HG03575 (cell line): Measurements from ENCODE around the gene NTHL1.

Source experiments
- ATAC-seq: cut with Tn5 transposase; IDR thresholded peaks from one replicate; pipeline ENCODE4 v1.9.1; 2021; ENCODE audit not compliant: unreplicated experiment, insufficient number of reproducible peaks, low FRiP score; ENCODE audit errors: extremely low read depth

NTHL1 gene

DNA sequence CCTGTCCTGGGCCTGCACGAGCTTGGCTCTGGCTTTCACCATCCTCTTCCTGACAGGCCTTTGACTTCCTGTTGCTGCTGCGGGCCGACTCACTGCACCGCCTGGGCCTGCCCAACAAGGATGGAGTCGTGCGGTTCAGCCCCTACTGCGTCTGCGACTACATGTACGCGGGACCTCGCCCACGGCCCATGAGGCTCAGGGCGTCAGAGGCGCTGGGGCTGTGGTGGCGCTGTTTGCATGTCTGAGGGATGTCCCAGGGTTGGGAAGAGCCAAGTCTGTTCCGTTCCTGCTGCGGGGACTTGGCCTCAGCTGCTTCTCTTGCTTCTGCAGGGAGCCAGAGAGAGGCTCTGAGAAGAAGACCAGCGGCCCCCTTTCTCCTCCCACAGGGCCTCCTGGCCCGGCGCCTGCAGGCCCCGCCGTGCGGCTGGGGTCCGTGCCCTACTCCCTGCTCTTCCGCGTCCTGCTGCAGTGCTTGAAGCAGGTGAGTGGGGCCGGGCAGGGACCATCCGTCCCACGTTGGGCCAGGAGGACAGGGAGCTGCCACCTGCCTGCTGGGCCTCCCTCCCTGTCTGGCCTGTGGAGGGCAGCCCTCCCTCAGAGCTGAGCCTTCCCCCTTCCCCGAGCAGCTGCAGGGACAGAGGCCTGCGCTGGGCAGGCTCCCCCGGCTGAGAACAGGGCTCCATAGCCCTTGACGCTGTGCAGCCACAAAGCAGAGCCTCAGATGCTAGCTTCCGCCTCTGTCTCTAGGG is 24.0 kb upstream of the NTHL1 start:
- no peak for ATAC-seq

- no peak for ATAC-seq
Observed at GRCh38 chr16:2070576-2071453, 23.2 kb upstream of the NTHL1 start.

DNA sequence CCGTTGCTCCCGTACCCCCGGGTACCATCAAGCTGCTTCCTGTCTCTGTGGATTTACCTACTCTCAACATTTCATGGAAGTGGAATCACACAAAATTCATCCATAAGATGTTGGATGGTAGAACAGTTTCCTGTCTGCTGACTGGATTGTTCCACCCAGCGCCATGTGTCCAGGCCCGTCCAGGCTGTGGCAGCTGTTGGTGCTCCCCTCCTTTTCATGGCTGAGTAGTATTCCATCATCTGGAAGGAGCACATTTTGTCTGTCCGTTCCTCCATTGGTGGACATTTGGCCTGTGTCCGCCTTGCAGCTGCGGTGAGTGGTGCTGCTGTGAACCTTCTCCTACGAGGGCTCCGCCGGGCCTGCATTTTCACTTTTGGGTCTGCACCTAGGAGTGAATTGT is 18.5 kb upstream of the NTHL1 start:
- no peak for ATAC-seq

DNA sequence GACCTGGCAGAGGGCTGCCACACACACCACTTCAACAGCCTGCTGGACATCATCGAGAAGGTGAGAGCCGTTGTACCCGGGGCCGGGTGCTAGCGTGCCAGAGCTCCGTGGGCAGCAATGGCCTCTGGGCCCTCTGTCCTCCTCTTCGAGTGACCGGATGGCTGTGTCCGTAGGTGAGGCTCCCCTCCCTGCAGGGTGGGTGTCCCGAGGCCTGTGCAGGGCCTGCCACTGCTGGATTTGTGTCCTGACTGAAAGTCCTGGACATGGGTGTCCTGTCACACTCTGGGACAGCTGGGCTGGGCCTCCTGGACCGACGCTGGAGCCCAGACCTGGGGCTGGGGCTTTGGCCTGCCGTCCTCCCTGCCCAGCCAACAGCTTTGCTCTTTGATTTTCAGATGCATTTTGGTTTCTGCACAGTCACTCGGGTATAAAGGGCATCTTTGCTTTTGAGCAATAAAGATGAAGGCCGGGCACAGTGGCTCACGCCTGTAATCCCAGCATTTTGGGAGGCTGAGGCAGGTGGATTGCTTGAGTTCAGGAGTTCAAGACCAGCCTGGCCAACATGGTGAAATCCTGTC is 16.8 kb upstream of the NTHL1 start:
- no peak for ATAC-seq

GRCh38 chr16:2063861-2064260 is 16.2 kb upstream of the NTHL1 start:
- no peak for ATAC-seq

- no peak for ATAC-seq
Observed at GRCh38 chr16:2062801-2063200, 15.2 kb upstream of the NTHL1 start.

DNA sequence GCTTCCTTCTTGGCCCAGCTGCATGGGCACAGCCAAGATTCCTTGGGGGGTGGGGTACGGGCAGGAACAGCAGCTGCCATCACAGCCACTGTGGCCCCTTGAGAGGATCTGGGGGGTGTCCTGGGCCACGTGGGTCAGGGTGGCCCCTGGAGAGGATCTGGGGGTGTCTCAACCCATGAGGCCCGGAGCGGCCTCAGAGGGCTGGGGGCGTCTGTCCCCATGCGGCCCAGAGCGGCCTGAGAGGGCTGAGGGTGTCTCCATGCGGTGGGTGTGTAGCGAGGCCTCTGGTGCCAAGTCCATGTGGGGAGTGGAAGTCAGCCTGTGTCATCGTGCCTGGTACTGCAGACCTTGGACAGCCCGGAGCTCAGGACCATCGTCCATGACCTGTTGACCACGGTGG is 13.9 kb upstream of the NTHL1 start:
- no peak for ATAC-seq

GRCh38 chr16:2061023-2061422 is 13.4 kb upstream of the NTHL1 start:
- ATAC-seq, result no peak

DNA sequence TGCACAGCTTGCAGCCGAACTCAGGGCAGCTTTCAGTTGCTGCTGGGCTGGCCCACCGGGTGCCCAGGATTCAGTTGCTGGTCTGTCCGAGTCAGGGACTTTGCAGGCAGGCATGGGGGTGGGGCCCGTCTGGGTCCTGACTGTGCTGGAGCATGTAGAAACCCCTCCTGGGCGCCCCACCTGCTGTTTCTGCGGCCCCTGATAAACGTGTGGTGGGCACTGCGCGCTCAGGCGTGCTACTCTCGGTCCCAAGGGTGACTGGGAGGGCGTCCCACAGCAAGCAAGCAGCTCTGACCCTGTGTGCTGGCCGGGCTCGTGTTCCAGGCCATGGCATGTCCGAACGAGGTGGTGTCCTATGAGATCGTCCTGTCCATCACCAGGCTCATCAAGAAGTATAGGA is 12.7 kb upstream of the NTHL1 start:
- ATAC-seq, result no peak

GRCh38 chr16:2058872-2059271 is 11.2 kb upstream of the NTHL1 start:
- no peak for ATAC-seq

DNA sequence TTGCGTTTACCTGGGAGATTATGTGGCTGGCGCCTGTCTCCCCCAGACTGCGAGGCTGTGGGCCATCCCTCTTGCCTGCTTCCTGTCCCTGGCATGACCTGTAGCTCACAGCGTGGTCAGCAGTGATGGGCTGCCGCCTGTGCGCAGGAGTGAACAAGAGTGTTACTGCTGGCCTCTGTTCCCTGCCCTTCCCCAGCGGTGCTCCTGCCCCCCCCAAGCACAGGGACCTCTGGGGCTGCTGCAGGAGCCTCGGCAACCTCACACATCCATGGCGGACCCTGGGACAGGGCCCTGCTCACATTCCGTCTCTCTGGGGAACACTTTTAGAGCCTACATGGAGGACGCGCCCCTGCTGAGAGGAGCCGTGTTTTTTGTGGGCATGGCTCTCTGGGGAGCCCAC is 10.8 kb upstream of the NTHL1 start:
- ATAC-seq, result no peak

GRCh38 chr16:2057438-2057837 is 9.8 kb upstream of the NTHL1 start:
- ATAC-seq, result no peak

GRCh38 chr16:2056681-2057407 is 9.2 kb upstream of the NTHL1 start:
- ATAC-seq, result no peak

- no peak for ATAC-seq
Observed at GRCh38 chr16:2056077-2056476, 8.4 kb upstream of the NTHL1 start.

DNA sequence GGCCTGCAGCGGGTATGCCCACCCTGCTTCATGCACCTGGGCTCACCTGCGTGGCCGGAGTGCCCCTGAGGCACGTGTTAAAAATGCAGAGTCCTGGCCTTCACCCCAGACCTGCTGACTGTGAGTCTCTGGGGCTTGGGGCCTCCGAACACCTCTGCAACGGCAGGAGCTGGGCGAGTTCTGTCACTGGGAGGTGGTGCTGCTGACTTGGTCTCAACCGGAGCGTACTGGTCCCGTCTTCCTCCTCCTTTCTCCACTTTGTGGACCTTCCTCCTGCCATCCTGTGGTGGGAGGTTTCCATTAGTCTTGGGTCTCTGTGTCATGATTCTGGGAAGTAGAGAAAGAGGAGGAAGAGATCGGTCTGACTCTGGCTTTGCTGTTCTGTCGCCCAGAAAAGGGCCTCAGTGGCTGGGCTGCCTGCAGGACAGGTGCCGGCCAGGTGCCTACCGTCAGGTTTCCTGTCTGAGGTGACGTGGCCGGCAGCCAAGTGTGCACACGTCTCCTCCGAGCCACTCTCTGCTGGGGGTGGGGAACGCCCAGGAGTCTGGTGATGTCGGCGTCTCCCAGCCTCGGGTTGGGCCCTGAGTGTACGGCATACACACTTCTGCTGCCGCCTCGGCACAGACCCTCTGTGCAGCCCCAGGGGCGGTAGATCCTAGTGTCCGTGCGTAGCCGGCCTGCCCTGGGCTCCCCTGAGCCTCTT is 7.1 kb upstream of the NTHL1 start:
- no peak for ATAC-seq

DNA sequence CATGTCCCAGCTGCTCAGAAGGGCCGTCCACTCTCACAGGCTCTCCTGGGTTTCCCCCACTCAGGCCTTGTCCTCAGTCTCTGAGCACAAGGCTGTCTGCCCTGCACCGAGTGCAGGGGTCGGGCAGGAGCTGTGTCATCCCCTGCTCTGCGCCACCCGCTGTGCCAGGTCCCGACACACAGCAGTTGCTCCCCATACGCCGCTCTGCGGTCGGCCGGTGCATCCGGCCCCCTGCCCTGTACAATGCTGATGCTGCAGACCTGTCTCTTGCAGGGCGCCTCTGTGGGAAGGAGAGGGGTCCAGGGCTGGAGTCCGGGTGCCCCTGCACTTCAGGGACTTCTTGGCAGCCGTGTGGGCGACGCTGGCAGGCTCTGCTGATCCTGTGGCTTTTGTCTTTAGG is 6.3 kb upstream of the NTHL1 start:
- ATAC-seq, result no peak

DNA sequence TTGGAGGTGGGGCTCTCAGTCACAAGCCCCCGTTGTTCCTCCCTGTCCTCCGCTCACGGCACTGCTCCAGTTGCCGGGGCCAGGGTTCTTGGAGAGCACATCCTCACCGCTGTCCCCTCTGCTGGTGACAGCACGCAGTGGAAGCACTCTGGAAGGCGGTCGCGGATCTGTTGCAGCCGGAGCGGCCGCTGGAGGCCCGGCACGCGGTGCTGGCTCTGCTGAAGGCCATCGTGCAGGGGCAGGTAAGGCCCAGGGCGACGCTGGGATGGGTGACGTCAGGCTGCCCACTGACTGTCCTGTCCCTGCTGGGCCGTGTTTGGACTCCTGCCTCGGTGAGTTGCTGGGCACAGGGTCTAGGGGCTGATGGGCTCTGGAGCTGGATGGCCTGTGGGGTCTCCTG is 5.6 kb upstream of the NTHL1 start:
- ATAC-seq, result no peak

DNA sequence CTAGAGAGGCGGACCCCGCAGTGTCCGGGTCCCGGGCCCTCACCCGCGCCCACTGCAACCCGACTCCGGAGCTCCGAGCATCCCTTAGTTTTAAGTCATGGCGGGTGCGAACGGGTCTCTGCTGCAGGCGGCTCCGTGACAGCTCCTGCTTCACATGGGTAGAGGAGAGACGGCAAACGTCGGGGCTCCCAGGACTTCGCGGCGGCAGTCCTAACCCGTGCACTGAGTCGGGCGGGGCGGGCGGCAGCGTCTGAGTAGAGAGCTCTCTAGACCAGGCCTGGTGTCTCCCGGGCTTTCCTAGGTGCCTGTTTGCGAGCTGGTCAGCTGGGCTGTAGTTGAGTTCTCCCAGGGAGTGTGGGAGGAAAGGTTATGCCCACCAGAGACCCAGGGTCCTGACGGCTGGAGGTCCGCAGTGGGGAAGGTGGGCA is 496 bp upstream of the NTHL1 start:
- ATAC-seq, result no peak

GRCh38 chr16:2046893-2047329 is 723 bp downstream of the NTHL1 start:
- no peak for ATAC-seq
